Tibial nerve (tissue), 4 donors: ENCODE data around the gene RFX7. TPM values are rescaled to one million over a fixed set of nuclear protein-coding genes. Genes with fewer than 3 reads are reported as not detected.

Source experiments
- DNase-seq, 2 donors: peaks; one replicate each; pipeline ENCODE4 v3.0.0-alpha.2; 2019; ENCODE audit warnings: low spot score in 2 of 2
- H3K27ac ChIP-seq, 4 donors: fragments of 200-600 bp; sonication (generic) in 3 of 4; one replicate each; pipeline ENCODE4 v1.5.1; 2017 to 2019; ENCODE audit warnings: mild to moderate bottlenecking in 1 of 4
- H3K27me3 ChIP-seq, 2 donors: fragments of 200-600 bp; sonication (generic) in 1 of 2; one replicate each; pipeline versions ENCODE4 v1.5.1 to v1.6.0; 2017 to 2019
- H3K36me3 ChIP-seq, 3 donors: fragments of 200-600 bp; sonication (generic); one replicate each; pipeline ENCODE4 v1.5.1; 2018 to 2019
- H3K4me1 ChIP-seq, 4 donors: fragments of 200-600 bp; sonication (generic) in 3 of 4; one replicate each; pipeline ENCODE4 v1.5.1; 2017 to 2019
- H3K4me3 ChIP-seq, 4 donors: fragments of 200-600 bp; sonication (generic) in 3 of 4; one replicate each; pipeline ENCODE4 v1.5.1; 2017 to 2019; ENCODE audit warnings: mild to moderate bottlenecking in 1 of 4, moderate library complexity in 1 of 4
- H3K9me3 ChIP-seq, 4 donors: fragments of 200-600 bp; sonication (generic) in 3 of 4; one replicate each; pipeline ENCODE4 v1.5.1; 2017 to 2019
- EP300 ChIP-seq, 2 donors: sonication (generic); formaldehyde crosslinking; IDR thresholded peaks; one replicate each; pipeline ENCODE4 v1.6.1; 2017; ENCODE audit warnings: antibody characterized with exemption in 2 of 2, mild to moderate bottlenecking in 1 of 2
- POLR2A ChIP-seq, 2 donors: fragments of 450-650 bp; IDR thresholded peaks; one replicate each; pipeline ENCODE4 v1.6.1; 2017; ENCODE audit warnings: antibody characterized with exemption in 2 of 2, mild to moderate bottlenecking in 2 of 2, moderate library complexity in 2 of 2
- WGBS, 2 donors: methylation state at CpG; one replicate each; pipeline ENCODE4 v1.1.5; 2018; 5-methylcytosine and 5-hydroxymethylcytosine counted together
- total RNA-seq, 4 donors: library from RNA; depleted of rRNA; stranded (reverse); fragments of >200 nt; gene quantifications; one replicate each; pipeline ENCODE4 v1.1.0, GENCODE V29; 2016
- TF ChIP-seq, protein P1 (sequence below), 5 experiments: fragments of 200-600 bp in 3 of 5; fragments of 450-650 bp in 2 of 5; sonication (generic) in 3 of 5; IDR thresholded peaks; one replicate each; pipeline ENCODE4 v1.5.1; 2016 to 2019; ENCODE audit warnings: antibody characterized with exemption in 5 of 5, mild to moderate bottlenecking in 3 of 5, moderate library complexity in 2 of 5

Gene RFX7
- total RNA-seq, 4 donors from 2014 or later: 7.1 to 13.8 (median 10.0) TPM

DNA sequence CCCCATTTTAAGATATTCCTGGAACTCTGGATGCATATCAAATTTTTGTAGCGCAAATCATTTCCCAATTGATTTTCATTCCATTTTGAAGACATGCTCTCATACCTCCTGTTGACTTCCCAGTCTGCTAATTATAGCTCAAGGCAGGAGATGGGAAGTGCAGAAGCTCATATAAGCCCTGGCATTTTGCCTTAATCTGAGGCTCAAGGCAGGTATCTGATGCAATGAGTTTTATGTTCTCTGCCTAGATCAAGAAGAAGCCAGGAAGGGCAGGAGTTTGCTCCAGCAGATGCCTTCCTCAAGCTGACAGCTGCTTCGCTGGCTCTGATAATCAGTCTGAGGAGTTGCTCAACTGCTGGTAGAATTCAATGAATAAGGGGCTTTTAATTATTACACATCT lies 184.7 kb downstream of the RFX7 start:
- Histone ChIP-seq H3K27ac (no peak overlapping the region), H3K36me3 (no peaks in the 10 kb centered on the region), H3K4me1 (no peaks in the 10 kb centered on the region), H3K4me3 (no peak overlapping the region), H3K9me3 (peaks cover 0 to 8% (median 0%) of the 10 kb centered on the region in 4 donors), H3K27me3 (no peaks in the 10 kb centered on the region)
- 84 to 93% methylated on average over 2 of the region's 2 CpGs for WGBS, 2 donors
- DNase-seq: no peak
- TF ChIP-seq POLR2A (IDR thresholded peaks at IDR 0.05) (no peak), EP300 (IDR thresholded peaks at IDR 0.05) (no peak)
- TF ChIP-seq, protein P1, sequence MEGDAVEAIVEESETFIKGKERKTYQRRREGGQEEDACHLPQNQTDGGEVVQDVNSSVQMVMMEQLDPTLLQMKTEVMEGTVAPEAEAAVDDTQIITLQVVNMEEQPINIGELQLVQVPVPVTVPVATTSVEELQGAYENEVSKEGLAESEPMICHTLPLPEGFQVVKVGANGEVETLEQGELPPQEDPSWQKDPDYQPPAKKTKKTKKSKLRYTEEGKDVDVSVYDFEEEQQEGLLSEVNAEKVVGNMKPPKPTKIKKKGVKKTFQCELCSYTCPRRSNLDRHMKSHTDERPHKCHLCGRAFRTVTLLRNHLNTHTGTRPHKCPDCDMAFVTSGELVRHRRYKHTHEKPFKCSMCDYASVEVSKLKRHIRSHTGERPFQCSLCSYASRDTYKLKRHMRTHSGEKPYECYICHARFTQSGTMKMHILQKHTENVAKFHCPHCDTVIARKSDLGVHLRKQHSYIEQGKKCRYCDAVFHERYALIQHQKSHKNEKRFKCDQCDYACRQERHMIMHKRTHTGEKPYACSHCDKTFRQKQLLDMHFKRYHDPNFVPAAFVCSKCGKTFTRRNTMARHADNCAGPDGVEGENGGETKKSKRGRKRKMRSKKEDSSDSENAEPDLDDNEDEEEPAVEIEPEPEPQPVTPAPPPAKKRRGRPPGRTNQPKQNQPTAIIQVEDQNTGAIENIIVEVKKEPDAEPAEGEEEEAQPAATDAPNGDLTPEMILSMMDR (IDR thresholded peaks at IDR 0.05): no peak

DNA sequence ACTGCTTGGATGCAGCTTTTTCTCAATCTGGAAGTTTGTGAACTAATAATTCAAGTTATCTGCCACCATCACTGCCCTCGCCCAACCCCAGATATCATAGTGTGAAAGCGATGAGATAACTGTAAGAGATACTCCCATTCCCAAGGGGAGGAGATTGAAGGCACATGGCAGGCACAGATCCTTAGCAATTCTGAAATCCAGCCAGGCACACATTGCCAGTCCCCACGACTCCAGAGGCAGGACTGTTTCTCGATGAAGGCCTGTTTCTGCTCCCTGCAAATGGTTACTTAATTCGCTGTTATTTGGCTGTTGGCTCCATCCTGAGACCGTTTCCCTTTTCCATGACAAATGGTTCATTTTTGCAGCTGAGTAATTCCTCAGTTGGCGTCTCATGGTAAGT lies 187.1 kb downstream of the RFX7 start:
- no peak overlapping the region for H3K27ac ChIP-seq
- no peaks in the 10 kb centered on the region for H3K4me1 ChIP-seq
- no peak for DNase-seq
- no peaks in the 10 kb centered on the region for H3K36me3 ChIP-seq
- H3K9me3 ChIP-seq: peaks cover 0 to 6% (median 0%) of the 10 kb centered on the region in 4 donors
- no peaks in the 10 kb centered on the region for H3K27me3 ChIP-seq
- no peak overlapping the region for H3K4me3 ChIP-seq
- WGBS, 2 donors: 83 to 84% methylated on average over 7 of the region's 7 CpGs
- TF ChIP-seq, protein P1 (IDR thresholded peaks at IDR 0.05): no peak
- TF ChIP-seq POLR2A (IDR thresholded peaks at IDR 0.05) (no peak), EP300 (IDR thresholded peaks at IDR 0.05) (no peak)

- DNase-seq: no peak
- Histone ChIP-seq H3K9me3 (no peaks in the 10 kb centered on the region), H3K4me1 (no peaks in the 10 kb centered on the region), H3K27me3 (no peaks in the 10 kb centered on the region), H3K36me3 (no peaks in the 10 kb centered on the region), H3K27ac (no peak overlapping the region), H3K4me3 (no peak overlapping the region)
- no peak for TF ChIP-seq EP300 (IDR thresholded peaks at IDR 0.05)
- TF ChIP-seq, protein P1 (IDR thresholded peaks at IDR 0.05): no peak
- TF ChIP-seq POLR2A (IDR thresholded peaks at IDR 0.05): no peak
Measured at GRCh38 chr15:56053046-56053400, 190.7 kb downstream of the RFX7 start.

DNA sequence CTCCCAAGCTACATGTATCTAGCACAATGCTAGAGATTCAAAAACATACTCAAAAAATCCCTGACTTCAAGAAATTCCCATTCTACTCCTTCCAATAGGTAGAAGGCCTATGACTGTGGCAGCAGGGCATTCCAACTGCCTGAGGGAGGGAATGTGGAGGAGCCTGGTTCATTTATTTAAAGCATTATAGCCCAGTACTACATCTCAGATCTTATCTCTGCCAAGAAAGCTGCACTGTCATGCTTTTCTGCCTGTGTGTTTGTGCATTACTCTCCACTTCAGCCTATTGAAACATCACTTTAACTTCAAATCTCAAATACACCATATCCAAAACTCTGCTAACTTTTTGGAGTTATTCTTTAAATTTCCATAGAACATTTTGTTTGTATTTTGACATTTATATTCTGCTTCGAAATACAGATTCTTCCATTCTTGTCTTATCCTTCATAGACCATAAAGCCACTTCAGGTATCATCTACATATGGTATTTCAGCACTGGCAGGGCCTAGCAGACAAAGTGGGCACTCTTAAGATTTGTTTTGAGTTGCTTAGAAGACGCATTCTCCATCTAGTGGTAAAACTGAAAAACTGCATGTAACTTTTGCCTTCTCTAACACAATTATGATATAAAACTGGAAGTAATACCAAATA lies 191.2 kb downstream of the RFX7 start:
- TF ChIP-seq, protein P1 (IDR thresholded peaks at IDR 0.05): peak; percentile 53 to 80 (median 68)
- no peak for TF ChIP-seq POLR2A (IDR thresholded peaks at IDR 0.05)
- Histone ChIP-seq H3K27ac (no peak overlapping the region), H3K36me3 (no peaks in the 10 kb centered on the region), H3K4me3 (no peak overlapping the region), H3K4me1 (no peaks in the 10 kb centered on the region), H3K9me3 (no peaks in the 10 kb centered on the region), H3K27me3 (no peaks in the 10 kb centered on the region)
- WGBS, 2 donors: 0 to 11% methylated on average over 2 of the region's 2 CpGs
- DNase-seq: no peak

GRCh38 chr15:56051676-56052075 lies 192.0 kb downstream of the RFX7 start:
- no peaks in the 10 kb centered on the region for H3K27me3 ChIP-seq
- H3K9me3 ChIP-seq: no peaks in the 10 kb centered on the region
- DNase-seq: no peak
- no peaks in the 10 kb centered on the region for H3K4me1 ChIP-seq
- H3K36me3 ChIP-seq: no peaks in the 10 kb centered on the region
- H3K27ac ChIP-seq: no peak overlapping the region
- TF ChIP-seq, protein P1 (IDR thresholded peaks at IDR 0.05): no peak
- TF ChIP-seq EP300 (IDR thresholded peaks at IDR 0.05): no peak
- TF ChIP-seq POLR2A (IDR thresholded peaks at IDR 0.05): no peak
- H3K4me3 ChIP-seq: no peak overlapping the region
